Kidney glomerular epithelial cell (primary cell): ENCODE measurements around the gene SYVN1.
"Not testable (repeated sequence)": the region's sequence is repeated elsewhere in the genome, so short reads cannot be mapped to it uniquely, and the experiment has no call there.

Source experiments
- DNase-seq: peaks from one replicate; lab custom pipeline; 2025; lab: John Stamatoyannopoulos, UW

Gene SYVN1

DNA sequence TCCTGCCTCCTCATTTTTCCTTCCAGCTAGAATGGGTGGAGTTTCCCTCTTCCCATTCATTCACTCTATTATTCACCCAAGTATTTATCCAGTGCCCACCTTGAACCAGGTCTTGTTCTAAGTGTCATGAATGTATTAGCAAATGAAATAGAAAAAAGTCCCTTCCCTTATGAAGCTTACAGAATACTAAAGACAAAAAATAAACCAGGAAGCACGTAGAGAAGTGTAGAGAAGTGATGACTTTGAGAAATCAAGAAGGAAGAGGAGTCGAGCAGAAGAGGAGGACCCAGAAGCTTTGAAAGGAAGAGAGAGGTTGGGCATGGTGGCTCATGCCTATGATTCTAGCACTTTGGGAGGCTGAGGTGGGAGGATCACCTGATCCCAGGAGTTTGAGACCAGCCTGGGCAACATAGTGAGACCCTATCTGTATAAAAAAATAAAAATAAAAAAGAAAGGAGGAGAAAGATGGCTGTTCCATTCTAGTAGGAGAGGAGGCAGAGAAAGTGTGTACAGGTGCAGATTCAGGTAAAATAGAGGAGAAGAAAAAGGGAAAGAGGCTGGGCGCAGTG, 17.1 kb upstream of the SYVN1 start:
- no peak for DNase-seq

DNA sequence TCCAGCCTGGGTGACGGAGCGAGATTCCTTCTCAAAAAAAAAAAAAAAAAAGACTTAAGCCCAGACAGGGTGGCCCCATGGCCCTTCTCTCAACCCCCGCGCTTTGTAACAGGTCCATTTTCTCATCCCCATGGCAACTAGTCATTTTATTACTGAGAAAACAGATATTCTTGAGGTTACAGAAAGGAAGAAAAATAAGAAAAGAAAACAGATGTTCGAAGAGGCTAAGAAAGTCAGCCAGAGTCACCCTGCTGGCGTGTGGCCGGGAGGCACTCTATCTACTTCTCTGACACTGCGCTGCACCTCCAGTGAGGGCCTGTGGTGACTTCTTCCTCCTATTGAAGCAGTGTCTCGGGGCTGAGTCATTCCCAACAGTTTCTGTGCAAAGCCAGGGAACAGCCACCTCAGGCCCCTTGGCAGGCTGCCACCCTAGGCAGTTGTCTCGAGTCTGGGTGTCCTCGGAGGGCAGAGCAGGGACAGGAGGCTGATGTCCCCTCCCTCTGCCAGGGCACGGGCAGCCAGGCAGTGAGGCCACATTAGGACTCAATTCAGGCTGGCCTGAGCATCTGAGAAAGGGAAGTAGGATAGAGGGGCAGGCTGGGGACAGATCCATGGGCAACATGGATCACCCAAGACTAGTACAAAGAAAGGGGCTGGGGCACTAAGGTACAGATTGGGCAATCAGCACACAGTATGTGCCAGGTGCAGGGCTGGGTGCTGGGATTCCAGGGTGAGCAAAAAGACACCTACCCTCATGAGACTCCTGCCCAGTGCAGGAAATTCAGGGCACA, 16.4 kb upstream of the SYVN1 start:
- DNase-seq, result peak; percentile 58

- not testable (repeated sequence) for DNase-seq
These were observed 15.8 kb upstream of the SYVN1 start for GRCh38 chr11:65150131-65150508.

GRCh38 chr11:65148657-65149056, 14.3 kb upstream of the SYVN1 start:
- DNase-seq, result no peak

DNA sequence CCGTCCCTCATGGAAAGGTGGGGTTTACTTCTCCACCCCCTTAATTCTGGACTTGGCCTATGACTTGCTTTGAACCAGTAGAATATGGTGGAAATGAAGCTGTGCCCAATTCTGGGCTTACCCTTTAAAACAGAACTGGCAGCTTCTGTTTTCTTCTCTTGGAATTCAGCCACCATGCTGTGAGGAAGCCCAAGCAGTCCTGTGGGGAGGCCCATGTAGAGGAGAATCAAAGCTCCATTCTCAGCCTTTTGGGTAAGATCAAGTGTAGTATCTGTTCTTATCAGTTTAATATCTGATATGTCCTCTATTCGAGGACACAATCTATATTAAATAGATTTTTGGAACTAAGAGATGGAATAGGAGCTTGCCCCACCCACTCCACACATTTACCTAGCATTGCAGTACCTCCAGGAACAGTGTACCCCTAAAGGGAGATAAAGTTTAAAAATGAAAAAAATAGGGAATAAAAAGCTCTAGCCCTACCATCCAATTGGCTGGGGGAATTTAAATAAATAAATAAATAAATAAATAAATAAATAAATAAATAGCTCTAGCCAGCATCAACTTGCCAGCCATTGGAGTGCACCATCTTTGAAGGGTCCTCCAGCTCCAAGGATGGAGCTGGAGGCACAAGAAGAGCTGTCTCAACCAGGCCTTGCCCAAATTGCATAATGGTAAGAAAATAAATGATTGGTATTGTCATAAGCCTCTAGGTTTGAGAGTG, 13.2 kb upstream of the SYVN1 start:
- no peak for DNase-seq

DNA sequence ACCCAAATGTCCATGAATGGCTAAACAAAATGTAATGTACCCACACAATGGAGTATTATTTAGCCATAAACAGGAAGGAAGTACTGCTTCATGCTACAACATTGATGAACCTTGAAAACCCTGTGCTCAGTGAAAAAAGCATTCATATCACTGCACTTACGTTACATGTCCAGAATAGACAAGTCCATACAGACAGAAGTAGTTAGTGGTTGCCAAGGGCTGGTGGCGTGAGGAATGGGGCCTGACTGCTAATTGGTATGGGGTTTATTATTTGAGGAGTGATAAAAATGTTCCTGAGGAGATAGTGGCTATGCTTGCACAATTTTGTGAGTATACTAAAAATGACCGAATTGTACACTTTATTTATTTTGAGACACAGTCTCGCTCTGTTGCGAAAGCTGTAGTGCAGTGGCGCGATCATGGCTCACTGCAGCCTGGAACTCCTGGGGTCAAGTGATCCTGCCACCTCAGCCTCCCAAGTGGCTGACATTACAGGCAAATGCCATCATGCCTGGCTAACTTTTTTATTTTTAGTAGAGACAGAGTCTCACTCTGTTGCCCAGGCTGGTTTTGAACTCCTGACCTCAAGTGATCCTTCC, 7.7 kb upstream of the SYVN1 start:
- DNase-seq, result no peak

GRCh38 chr11:65136515-65137096, 2.3 kb upstream of the SYVN1 start:
- no peak for DNase-seq

- no peak for DNase-seq
These were observed 1.4 kb upstream of the SYVN1 start for GRCh38 chr11:65135633-65136145.

DNA sequence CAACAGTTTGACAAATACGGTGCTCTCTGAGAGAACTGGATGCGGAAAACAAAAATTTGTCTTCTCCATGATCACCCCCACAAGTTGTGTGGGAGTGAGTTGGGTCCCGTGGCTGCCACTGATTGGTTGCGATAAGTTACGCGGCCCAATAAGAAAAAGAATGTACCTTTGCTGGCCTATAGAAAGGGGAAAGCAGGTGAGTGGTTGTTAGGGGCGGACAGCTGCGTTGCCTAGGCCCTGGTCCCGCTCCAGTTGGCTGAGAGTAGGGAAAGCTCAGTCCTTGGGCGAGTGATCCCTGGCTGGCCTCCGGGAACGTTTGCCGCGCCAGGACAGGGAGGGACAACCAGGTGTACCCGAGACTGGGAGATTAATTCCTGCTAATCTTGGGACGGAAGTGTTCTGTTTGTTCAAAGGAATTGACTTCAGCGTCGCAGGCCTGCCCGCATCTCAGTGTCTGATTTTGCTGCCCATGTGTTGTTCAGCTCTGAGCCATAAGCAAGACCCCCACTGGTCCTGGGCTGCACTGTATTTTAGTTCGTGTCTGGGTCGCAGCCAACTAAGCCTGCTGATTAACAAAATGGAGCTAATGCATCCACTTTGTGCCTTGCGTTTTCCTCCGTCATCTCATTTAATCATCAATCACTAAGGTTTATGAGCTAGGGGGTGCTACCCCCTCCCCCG, 773 bp upstream of the SYVN1 start:
- DNase-seq, result peak; percentile 98

DNA sequence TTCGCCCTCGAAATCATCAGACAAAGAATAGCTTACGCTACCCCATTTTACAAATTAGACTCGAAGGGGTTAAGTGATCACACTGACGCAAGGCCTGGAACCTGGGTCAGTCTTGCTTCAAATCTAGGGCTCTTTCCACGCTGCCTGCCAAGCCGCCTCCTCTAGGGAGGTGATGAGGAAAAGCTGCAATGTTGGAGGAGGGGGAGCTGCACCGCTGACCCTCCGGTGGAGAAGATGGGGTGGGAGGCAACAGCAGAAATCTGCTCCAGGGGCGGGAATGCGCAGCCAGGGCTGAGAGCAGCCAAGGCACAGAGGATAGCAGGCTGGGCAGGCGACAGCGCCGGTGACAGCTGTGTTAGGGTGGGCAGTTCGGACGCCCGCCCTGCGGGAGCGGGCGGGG, 595 bp downstream of the SYVN1 start:
- DNase-seq, result no peak

- peak; percentile 31 for DNase-seq
These were observed 1.2 kb downstream of the SYVN1 start for GRCh38 chr11:65132988-65133700.

- no peak for DNase-seq
These were observed 1.9 kb downstream of the SYVN1 start for GRCh38 chr11:65132238-65132987.

DNA sequence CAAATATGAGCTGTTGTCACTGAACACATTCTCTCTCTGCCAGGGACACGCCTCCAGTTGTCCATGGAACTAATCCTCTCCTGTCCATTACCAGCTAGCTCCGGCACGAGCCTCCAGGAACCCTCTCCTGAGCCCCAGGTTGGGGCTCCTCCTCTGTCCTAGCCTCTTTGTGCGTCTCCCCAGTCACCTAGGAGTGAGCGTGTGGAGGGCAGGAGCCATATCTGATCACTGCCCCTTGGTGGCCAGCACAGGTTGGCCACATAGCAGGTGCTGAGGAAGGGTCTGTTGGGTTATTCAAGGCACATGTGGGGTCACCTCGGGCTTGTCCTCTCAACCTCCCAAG, 2.5 kb downstream of the SYVN1 start:
- DNase-seq, result no peak

DNA sequence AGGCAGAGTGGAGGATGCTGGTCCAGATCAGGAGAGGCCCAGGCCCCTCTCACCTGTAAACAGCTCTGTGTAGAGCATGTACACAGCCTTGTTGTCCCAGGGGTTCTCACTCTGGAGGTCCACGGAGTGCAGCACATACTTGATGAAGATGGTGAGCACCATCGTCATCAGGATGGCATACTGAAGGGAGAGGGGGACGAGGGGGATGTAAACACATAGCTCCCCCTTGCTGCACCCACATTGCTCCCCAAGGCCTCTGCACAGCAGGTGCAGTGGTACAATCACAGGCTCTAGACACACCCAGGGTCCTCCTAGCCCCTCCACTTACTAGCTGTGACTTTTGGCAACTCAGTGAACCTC, 2.9 kb downstream of the SYVN1 start:
- no peak for DNase-seq

DNA sequence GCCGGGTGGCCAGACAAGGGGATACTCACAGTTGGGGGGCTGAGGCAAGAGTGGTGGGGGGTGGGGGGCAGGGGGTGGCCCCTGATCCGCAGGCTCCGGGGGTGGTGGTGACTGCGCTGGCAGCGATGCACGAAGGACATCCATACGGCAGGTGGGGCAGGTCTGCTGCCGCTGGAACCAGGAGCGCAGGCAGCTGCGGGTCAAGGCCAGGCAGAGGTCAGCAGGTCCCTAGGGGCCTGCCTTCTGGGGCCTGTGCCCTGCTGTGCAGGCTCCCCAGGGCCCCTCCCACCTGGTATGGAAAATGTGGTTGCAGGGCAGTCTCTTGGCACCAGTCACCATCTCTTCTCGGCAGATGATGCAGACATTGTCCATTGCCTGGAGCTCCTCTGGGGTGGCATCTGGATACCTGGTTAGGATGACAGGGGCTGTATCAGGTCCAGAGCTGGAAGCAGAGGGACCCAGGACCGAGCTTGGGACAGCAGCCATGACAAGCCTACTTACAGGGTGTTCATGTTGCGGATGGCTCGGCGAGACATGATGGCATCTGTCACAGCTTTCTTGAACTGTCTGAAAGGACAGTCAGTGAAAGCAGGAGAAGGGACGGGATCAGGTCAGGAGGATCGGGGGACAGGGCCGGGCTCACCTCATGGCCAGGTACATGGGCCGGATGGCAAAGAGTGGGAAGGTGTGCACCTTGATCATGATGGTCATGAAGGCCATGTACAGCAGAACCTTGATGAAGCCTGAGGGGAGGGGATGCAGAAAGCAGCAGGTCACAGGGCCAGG, 3.5 kb downstream of the SYVN1 start:
- no peak for DNase-seq

GRCh38 chr11:65129649-65130441, 4.5 kb downstream of the SYVN1 start:
- no peak for DNase-seq

DNA sequence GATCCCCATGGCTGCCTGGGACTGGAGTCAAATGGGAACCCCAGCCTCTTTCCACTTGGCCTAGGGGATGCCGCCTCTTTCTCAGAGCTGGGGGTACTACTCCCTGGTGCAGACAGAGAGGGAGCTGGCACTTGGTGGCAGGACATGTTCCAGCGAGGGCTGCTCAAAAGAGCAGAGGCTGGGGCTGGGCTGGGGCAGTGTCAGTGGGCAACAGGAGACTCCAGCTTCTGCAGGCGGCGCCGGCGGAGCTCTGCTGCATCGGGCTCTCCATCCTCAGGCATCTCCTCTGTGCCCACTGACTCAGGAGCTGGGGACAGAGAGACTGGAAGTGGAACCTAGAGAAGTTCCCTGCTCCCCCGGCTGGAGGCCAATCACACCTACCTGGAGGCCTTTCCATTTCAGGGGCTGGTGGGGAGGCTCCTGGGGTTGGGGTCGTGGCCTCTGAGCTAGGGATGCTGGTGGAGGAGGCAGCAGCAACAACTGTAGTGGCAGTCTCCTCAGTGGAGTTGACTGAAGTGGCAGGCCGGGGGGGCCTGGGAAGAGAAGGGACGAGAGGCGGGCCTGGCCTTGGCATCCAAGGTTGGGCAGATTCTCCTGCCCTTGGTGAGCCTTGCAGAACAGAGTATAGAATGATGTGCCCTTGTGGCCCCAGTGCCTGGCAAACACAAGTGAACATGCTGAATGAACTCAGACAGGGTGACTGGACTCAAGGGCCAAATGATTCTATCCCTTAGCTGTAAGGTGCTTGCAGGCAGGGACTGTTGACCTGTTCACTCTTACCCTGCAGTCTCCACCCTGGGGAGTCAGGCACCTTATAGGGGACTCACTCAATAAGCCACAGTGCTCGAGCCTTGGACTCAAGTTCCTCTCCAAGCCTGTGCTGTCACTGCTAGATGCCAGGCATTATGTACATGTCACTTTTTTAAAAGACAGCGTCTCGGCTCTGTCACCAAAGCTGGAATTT, 5.9 kb downstream of the SYVN1 start:
- no peak for DNase-seq
